Skeletal muscle satellite cell (primary cell): ENCODE measurements around the gene RNASE2. TPM values are rescaled to one million over a fixed set of nuclear protein-coding genes. Genes with fewer than 3 reads are reported as not detected.
"Not testable (repeated sequence)": the region's sequence is repeated elsewhere in the genome, so short reads cannot be mapped to it uniquely, and the experiment has no call there.

ENCODE experiments used
- H3K27me3 ChIP-seq: 2 replicates; pipeline ENCODE4 v1.7.0; 2013; ENCODE audit warnings: low read length; ENCODE audit not compliant: control insufficient read depth, insufficient read depth
- H3K36me3 ChIP-seq: 2 replicates; pipeline ENCODE4 v1.7.0; 2013; ENCODE audit warnings: mild to moderate bottlenecking, control low read depth, low read length; ENCODE audit not compliant: insufficient read depth
- H3K4me1 ChIP-seq: 2 replicates; pipeline ENCODE4 v1.7.0; 2013; ENCODE audit warnings: low read length; ENCODE audit not compliant: control insufficient read depth, insufficient read depth
- H3K4me2 ChIP-seq: 2 replicates; pipeline ENCODE4 v1.7.0; 2013; ENCODE audit warnings: mild to moderate bottlenecking, low read length
- H3K4me3 ChIP-seq: 2 replicates; pipeline ENCODE4 v1.7.0; 2013; ENCODE audit warnings: low read length
- H3K9ac ChIP-seq: 2 replicates; pipeline ENCODE4 v1.7.0; 2013; ENCODE audit warnings: mild to moderate bottlenecking, low read depth, low read length, moderate library complexity
- H3K9me3 ChIP-seq: replicated peaks from 2 replicates; pipeline ENCODE4 v1.7.0; 2013; ENCODE audit warnings: mild to moderate bottlenecking, control low read depth, low read length
- total RNA-seq: library from RNA; depleted of rRNA; stranded (reverse); fragments of >200 nt; gene quantifications from 2 replicates; pipeline ENCODE4 v1.2.3, GENCODE V29; 2012; rRNA removed

The RNASE2 gene
- not detected in 2 replicates for total RNA-seq

GRCh38 chr14:20954736-20955537 lies at the start of gene RNASE2:
TSS of gene RNASE2 (plus strand) at chr14:20955487. CDS start at chr14:20955772, 285 bp downstream.
- H3K9ac ChIP-seq, H3K36me3 ChIP-seq: not testable (repeated sequence)

GRCh38 chr14:20905676-20906075 lies 49.6 kb upstream of the RNASE2 start:
- H3K27me3 ChIP-seq, result peaks cover 3% of the 10 kb centered on the region
- no peaks in the 10 kb centered on the region for H3K9me3 ChIP-seq
- no peaks in the 10 kb centered on the region for H3K4me1 ChIP-seq
- no peak overlapping the region for H3K9ac ChIP-seq
- H3K4me3 ChIP-seq, result no peak overlapping the region
- no peak overlapping the region for H3K4me2 ChIP-seq
- H3K36me3 ChIP-seq, result no peaks in the 10 kb centered on the region

More at GRCh38 chr14:20954736-20955537, at the start of gene RNASE2:
- H3K27me3 ChIP-seq, result peaks cover 18% of the 10 kb centered on the region
- H3K4me3 ChIP-seq, H3K4me2 ChIP-seq, H3K9me3 ChIP-seq, H3K4me1 ChIP-seq: not testable (repeated sequence)

GRCh38 chr14:20907214-20907613 lies 48.1 kb upstream of the RNASE2 start:
- no peaks in the 10 kb centered on the region for H3K4me1 ChIP-seq
- H3K4me3 ChIP-seq, result no peak overlapping the region
- H3K36me3 ChIP-seq, result no peaks in the 10 kb centered on the region
- H3K4me2 ChIP-seq, result no peak overlapping the region
- peaks cover 3% of the 10 kb centered on the region for H3K27me3 ChIP-seq
- H3K9ac ChIP-seq, result no peak overlapping the region
- no peaks in the 10 kb centered on the region for H3K9me3 ChIP-seq

GRCh38 chr14:20910822-20911221 lies 44.5 kb upstream of the RNASE2 start:
- not testable (repeated sequence) for H3K9ac ChIP-seq, H3K36me3 ChIP-seq, H3K4me2 ChIP-seq, H3K4me3 ChIP-seq, H3K27me3 ChIP-seq, H3K9me3 ChIP-seq, H3K4me1 ChIP-seq

- not testable (repeated sequence) for H3K27me3 ChIP-seq, H3K9ac ChIP-seq, H3K4me2 ChIP-seq, H3K4me3 ChIP-seq, H3K9me3 ChIP-seq, H3K36me3 ChIP-seq, H3K4me1 ChIP-seq
Observed at GRCh38 chr14:20919038-20919756, 36.1 kb upstream of the RNASE2 start.

GRCh38 chr14:20923766-20924297 lies 31.5 kb upstream of the RNASE2 start:
- H3K4me1 ChIP-seq, H3K4me2 ChIP-seq, H3K4me3 ChIP-seq, H3K9me3 ChIP-seq, H3K9ac ChIP-seq, H3K36me3 ChIP-seq, H3K27me3 ChIP-seq: not testable (repeated sequence)

GRCh38 chr14:20934148-20934762 lies 21.0 kb upstream of the RNASE2 start:
- Histone ChIP-seq H3K4me3 (no peak overlapping the region), H3K4me2 (no peak overlapping the region), H3K27me3 (peaks cover 8% of the 10 kb centered on the region), H3K36me3 (no peaks in the 10 kb centered on the region), H3K9ac (no peak overlapping the region), H3K9me3 (no peaks in the 10 kb centered on the region), H3K4me1 (no peaks in the 10 kb centered on the region)

GRCh38 chr14:20935303-20935984 lies 19.8 kb upstream of the RNASE2 start:
- H3K9me3 ChIP-seq, result no peaks in the 10 kb centered on the region
- H3K4me1 ChIP-seq, result no peaks in the 10 kb centered on the region
- no peak overlapping the region for H3K4me2 ChIP-seq
- H3K9ac ChIP-seq, result no peak overlapping the region
- H3K4me3 ChIP-seq, result no peak overlapping the region
- peaks cover 8% of the 10 kb centered on the region for H3K27me3 ChIP-seq
- H3K36me3 ChIP-seq, result no peaks in the 10 kb centered on the region

GRCh38 chr14:20945146-20945545 lies 10.1 kb upstream of the RNASE2 start:
- H3K9ac ChIP-seq, H3K36me3 ChIP-seq, H3K4me2 ChIP-seq, H3K4me1 ChIP-seq, H3K9me3 ChIP-seq, H3K4me3 ChIP-seq: not testable (repeated sequence)
- H3K27me3 ChIP-seq, result peaks cover 13% of the 10 kb centered on the region

- not testable (repeated sequence) for H3K36me3 ChIP-seq, H3K9ac ChIP-seq, H3K9me3 ChIP-seq, H3K27me3 ChIP-seq, H3K4me2 ChIP-seq, H3K4me1 ChIP-seq, H3K4me3 ChIP-seq
Observed at GRCh38 chr14:20946707-20947106, 8.6 kb upstream of the RNASE2 start.

- H3K4me1 ChIP-seq, H3K9me3 ChIP-seq, H3K4me2 ChIP-seq, H3K36me3 ChIP-seq, H3K4me3 ChIP-seq, H3K9ac ChIP-seq: not testable (repeated sequence)
- H3K27me3 ChIP-seq, result peaks cover 18% of the 10 kb centered on the region
Observed at GRCh38 chr14:20955538-20955873, 219 bp downstream of the RNASE2 start.
